Endothelial cell of hepatic sinusoid (primary cell): ENCODE measurements around the gene CTNNB1.

Experiments used
- in situ Hi-C: cut with HindIII; loops from 2 replicates; pipeline ENCODE4 v1.10.0; 2017; ENCODE audit warnings: low sequenced_read_pairs

Gene CTNNB1

GRCh38 chr3:41198950-41199865, at the start of gene CTNNB1:
CTNNB1 (plus strand) TSS chr3:41199505; CDS start chr3:41224069, 24,564 bp downstream.
- in situ Hi-C loops: no loop called here

DNA sequence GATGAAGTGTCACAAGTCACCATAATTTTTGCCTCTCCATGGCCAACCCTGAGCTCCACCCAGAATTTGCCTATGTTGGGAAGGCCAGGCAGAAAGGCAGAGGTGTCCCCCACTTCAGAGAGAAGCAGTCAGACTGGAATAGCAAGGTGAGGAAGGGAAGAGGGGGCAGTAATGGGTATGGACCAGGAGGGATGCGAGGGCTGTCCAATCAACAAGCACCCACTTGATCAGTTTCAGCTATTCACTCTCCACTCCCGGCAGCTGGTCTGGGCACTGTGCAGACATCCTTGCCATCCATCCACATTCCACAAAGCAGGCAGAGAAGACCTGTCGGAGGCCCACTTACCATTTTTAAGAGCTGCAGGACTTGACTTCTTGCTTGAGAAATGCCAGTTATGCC, 43.5 kb upstream of the CTNNB1 start:
- in situ Hi-C loops: no loop called here

DNA sequence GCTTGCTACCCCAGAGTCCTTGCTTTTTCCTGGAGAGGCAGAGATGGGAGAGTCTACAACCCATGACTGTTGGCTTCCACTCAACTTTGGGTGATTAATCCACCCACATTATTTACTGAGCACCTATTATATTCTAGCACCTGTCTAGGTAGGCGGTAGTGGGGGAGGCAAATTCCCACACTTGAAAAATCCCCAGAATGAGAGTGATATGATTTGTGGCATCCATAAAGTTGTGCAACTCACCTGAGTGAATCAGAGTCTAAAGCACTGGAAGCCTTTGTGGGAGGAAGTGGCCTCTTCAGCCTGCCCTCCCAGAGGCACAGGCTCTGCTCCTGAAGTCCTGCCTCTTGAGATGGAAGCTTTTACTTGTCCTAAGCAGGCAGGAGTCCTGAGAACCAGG, 40.4 kb upstream of the CTNNB1 start:
- in situ Hi-C loops: no loop called here

- in situ Hi-C loops: no loop called here
Observed at GRCh38 chr3:41159588-41160189, 39.6 kb upstream of the CTNNB1 start.

- in situ Hi-C loops: no loop called here
Observed at GRCh38 chr3:41162541-41162940, 36.8 kb upstream of the CTNNB1 start.

- in situ Hi-C loops: no loop called here
Observed at GRCh38 chr3:41163006-41163405, 36.3 kb upstream of the CTNNB1 start.

DNA sequence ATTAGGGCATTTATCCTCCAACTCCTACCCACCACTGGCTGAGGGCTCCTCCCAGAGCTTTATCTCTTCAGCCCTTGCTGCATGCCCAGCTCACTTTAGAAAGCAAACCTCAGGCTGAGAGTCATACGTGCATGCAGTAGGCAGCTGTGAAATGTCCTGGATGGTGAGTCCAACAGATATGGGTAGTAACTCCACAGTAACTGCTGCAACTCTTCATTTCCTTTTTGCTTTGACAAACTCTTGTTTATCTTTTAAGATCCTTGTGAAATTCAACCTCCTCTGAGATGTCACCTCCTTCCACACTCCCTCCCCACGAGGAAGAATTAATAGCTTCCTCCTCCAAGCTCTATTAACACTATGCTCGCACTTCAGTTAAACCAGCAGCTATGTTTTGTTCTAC, 35.9 kb upstream of the CTNNB1 start:
- in situ Hi-C loops: no loop called here

DNA sequence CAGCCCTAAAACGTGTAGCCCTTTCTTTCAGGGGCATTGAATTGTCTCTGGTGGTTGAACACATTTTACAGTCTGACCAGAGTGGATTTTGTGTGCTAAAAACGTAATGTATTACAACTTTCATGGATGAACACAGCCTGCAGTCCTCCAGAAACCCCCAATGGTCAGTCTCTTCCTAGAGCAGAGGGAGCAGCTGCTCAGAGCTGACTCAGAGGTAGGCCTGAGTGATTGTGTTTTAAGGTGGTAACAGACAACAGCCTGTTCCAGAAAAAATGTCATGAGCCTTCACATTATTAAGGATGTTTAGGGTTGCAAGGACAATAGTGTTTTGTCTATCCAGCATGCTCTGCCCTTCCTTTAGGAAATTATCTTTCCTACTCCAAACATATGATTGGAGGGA, 34.5 kb upstream of the CTNNB1 start:
- in situ Hi-C loops: no loop called here

GRCh38 chr3:41167722-41168497, 31.4 kb upstream of the CTNNB1 start:
- in situ Hi-C loops: no loop called here

- in situ Hi-C loops: no loop called here
Observed at GRCh38 chr3:41169023-41169422, 30.3 kb upstream of the CTNNB1 start.

DNA sequence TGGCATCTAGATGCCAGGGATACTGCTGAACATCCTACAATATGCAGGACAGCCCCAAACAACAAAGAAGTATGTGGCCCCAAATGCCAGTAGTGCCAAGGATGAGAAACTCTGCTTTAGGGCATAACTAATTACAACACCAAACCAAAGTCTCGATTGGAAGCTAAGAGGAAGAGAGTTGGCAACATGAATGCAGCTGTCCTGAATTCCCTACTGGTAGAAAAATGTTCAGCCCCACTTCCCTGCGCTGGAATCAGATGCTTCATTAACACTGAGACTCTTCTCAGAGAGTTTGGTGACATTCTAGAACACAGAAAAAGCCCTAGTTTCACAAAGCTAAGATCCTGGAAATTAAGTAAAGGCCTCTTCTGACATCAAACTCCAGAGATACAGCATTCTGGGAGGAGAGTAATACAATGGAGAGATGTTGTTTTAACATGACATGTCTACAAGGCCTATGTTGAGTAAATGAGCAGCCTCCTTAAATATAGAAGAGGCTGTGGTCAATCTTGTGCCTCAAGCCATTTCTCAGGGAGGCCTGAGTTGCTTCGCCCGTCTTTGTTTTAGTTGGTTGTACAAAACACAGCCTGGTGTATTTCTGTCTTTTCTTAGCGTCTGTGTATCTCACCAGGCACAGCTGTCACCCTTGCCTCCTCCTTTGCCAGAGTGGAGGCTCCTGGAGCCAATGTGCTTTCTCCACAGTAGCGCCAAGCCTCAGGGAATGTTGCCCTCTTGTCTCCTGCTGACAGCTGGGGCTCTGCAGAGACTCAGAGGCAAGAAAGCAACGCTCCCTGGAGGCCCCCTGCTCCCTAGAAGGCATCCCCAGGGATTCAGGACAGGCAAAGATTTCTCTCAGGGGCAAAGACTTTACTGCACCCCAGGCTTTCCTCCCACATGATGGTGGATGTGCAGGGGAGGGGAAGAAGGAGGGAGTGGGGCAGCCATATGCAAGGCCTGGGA, 25.1 kb upstream of the CTNNB1 start:
- in situ Hi-C loops: no loop called here

- in situ Hi-C loops: no loop called here
Observed at GRCh38 chr3:41175365-41175764, 23.9 kb upstream of the CTNNB1 start.

DNA sequence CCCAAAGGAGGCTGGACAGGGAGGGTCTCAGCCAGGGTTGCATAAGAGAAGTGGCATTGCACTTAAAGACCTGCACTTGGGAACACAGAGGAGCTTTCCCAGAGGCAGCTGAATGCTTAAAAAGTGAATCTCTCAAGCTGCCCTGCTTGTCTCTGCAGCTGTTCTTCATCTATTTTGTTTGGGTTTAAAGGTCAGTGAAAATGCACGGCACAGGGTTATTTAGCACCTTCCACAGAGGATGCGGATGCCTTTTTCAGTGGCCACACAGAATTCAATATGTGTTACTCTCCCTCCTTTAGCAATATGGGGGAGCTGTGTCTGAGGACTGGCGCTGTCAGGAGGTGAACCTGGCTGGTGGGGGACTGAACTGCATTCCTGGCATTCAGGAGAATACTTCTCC, 22.7 kb upstream of the CTNNB1 start:
- in situ Hi-C loops: no loop called here

- in situ Hi-C loops: no loop called here
Observed at GRCh38 chr3:41178576-41178975, 20.7 kb upstream of the CTNNB1 start.

DNA sequence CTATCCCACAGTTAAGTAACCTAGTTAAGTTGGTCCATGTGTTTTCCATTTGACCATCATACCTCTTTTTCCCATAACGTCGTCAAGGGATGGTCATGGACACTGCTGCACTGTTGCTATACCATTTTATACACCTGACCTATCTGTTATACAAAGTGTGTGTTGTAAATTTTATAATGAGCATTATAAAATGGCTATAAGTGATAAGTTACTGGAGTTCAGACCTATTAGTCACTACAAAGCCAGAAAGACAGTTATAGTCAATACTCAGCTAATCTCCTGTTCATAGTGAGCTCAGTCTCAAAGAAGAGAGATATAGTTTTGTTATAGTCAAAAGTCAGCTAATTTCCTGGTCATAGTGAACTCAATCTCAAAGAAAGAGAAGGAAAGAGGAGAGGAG, 18.9 kb upstream of the CTNNB1 start:
- in situ Hi-C loops: no loop called here

- in situ Hi-C loops: no loop called here
Observed at GRCh38 chr3:41182504-41183059, 16.7 kb upstream of the CTNNB1 start.

GRCh38 chr3:41184394-41184793, 14.9 kb upstream of the CTNNB1 start:
- in situ Hi-C loops: no loop called here

GRCh38 chr3:41186297-41186696, 13.0 kb upstream of the CTNNB1 start:
- in situ Hi-C loops: no loop called here

- in situ Hi-C loops: no loop called here
Observed at GRCh38 chr3:41188306-41188705, 11.0 kb upstream of the CTNNB1 start.
